CD8-positive, alpha-beta memory T cell (primary cell): ENCODE data around the gene RASGEF1B. TPM values are rescaled to one million over a fixed set of nuclear protein-coding genes. Genes with fewer than 3 reads are reported as not detected.

Source experiments
- CTCF ChIA-PET: fragments of 350-600 bp; sonication (Branson Sonifier 250); formaldehyde crosslinking; loops from one replicate; lab custom pipeline; 2021; ENCODE audit warnings: antibody characterized with exemption; lab: Charles Lee
- POLR2A ChIA-PET: fragments of 350-600 bp; sonication (Branson Sonifier 250); formaldehyde crosslinking; loops from one replicate; lab custom pipeline; 2021; ENCODE audit warnings: antibody characterized with exemption; lab: Charles Lee
- DNase-seq, 5 donors: peaks; one replicate each; pipeline versions ENCODE4 v3.0.0 to v3.0.0-alpha.2; 2020 to 2022; ENCODE audit warnings: mixed read lengths in 1 of 5
- H3K27ac ChIP-seq: one replicate; pipeline ENCODE4 v1.7.0; 2013; ENCODE audit warnings: low read depth, mild to moderate bottlenecking, low read length, moderate library complexity
- H3K27me3 ChIP-seq: 2 replicates; pipeline ENCODE4 v1.7.0; 2013; ENCODE audit warnings: low read length, mild to moderate bottlenecking; ENCODE audit not compliant: insufficient read depth, poor library complexity, severe bottlenecking
- H3K36me3 ChIP-seq: 2 replicates; pipeline ENCODE4 v1.7.0; 2013; ENCODE audit warnings: mild to moderate bottlenecking, low read length, moderate library complexity; ENCODE audit not compliant: insufficient read depth
- H3K4me1 ChIP-seq: 2 replicates; pipeline ENCODE4 v1.7.0; 2013; ENCODE audit warnings: mild to moderate bottlenecking, low read length, moderate library complexity; ENCODE audit not compliant: insufficient read depth
- H3K4me3 ChIP-seq: 2 replicates; pipeline ENCODE4 v1.7.0; 2013; ENCODE audit warnings: mild to moderate bottlenecking, low read length
- H3K9me3 ChIP-seq: 2 replicates; pipeline ENCODE4 v1.7.0; 2013; ENCODE audit warnings: mild to moderate bottlenecking, low read length
- H3K27ac Mint-ChIP-seq, 8 donors: one replicate each; pipeline ENCODE4 v1.8.0; 2020 to 2021; ENCODE audit warnings: mixed read lengths in 8 of 8, mild to moderate bottlenecking in 6 of 8, inconsistent platforms in 3 of 8, moderate library complexity in 3 of 8
- H3K27me3 Mint-ChIP-seq, 2 donors: one replicate each; pipeline ENCODE4 v1.8.0; 2020 to 2021; ENCODE audit warnings: mixed read lengths in 2 of 2, mild to moderate bottlenecking in 1 of 2, moderate library complexity in 1 of 2
- H3K36me3 Mint-ChIP-seq, 3 donors: one replicate each; pipeline ENCODE4 v1.8.0; 2020 to 2021; ENCODE audit warnings: mixed read lengths in 3 of 3, inconsistent platforms in 1 of 3, mild to moderate bottlenecking in 1 of 3
- H3K4me1 Mint-ChIP-seq, 3 donors: one replicate each; pipeline ENCODE4 v1.8.0; 2020 to 2021; ENCODE audit warnings: mixed read lengths in 3 of 3, inconsistent platforms in 1 of 3, mild to moderate bottlenecking in 1 of 3
- H3K4me3 Mint-ChIP-seq, 7 donors: one replicate each; pipeline ENCODE4 v1.8.0; 2020 to 2021; ENCODE audit warnings: mixed read lengths in 7 of 7, mild to moderate bottlenecking in 6 of 7, moderate library complexity in 4 of 7, inconsistent platforms in 2 of 7
- H3K9me3 Mint-ChIP-seq, 5 donors: one replicate each; pipeline ENCODE4 v1.8.0; 2020 to 2022; ENCODE audit warnings: mixed read lengths in 5 of 5, mild to moderate bottlenecking in 3 of 5, moderate library complexity in 2 of 5, inconsistent platforms in 1 of 5
- polyA plus RNA-seq: library from polyadenylated mRNA; unstranded; fragments of 300-500 nt; fragmentation: Illumina TruSeq; gene quantifications from one replicate; pipeline ENCODE4 v1.2.3, GENCODE V29; 2021
- total RNA-seq, 2 experiments: library from RNA; stranded (reverse); gene quantifications; one replicate each; pipeline ENCODE4 v1.2.3, GENCODE V29; 2021

RASGEF1B gene
- total and polyA plus RNA-seq, 3 experiments from 2014 or later, result 4.9 to 6.1 (median 5.5) TPM

- ChIA-PET CTCF (interaction anchor here (1.0 kb wide), 1 partner anchor 10 kb away, joined by 3 read pairs; no protein-coding TSS in a partner anchor), POLR2A (no interaction called here)
- Histone ChIP-seq H3K27ac (no peak overlapping the region), H3K36me3 (no peaks in the 10 kb centered on the region), H3K4me1 (peaks cover 7% of the 10 kb centered on the region), H3K4me3 (no peak overlapping the region), H3K27me3 (no peaks in the 10 kb centered on the region), H3K9me3 (no peaks in the 10 kb centered on the region)
- peaks cover 0 to 1% (median 0%) of the 10 kb centered on the region in 3 donors for H3K36me3 Mint-ChIP-seq
- H3K4me1 Mint-ChIP-seq, result peaks cover 6 to 22% (median 15%) of the 10 kb centered on the region in 3 donors
- no peak overlapping the region for H3K27ac Mint-ChIP-seq
- no peak overlapping the region for H3K4me3 Mint-ChIP-seq
- H3K9me3 Mint-ChIP-seq, result no peaks in the 10 kb centered on the region
- H3K27me3 Mint-ChIP-seq, result peaks cover 0 to 3% of the 10 kb centered on the region in 2 donors
- DNase-seq, result no peak
Measured at GRCh38 chr4:81510643-81511178, 39.0 kb upstream of the RASGEF1B start.

GRCh38 chr4:81509822-81510221 lies 38.1 kb upstream of the RASGEF1B start:
- Mint-ChIP-seq H3K9me3 (no peaks in the 10 kb centered on the region), H3K4me1 (peaks cover 15 to 31% (median 24%) of the 10 kb centered on the region in 3 donors), H3K36me3 (peaks cover 0 to 1% (median 0%) of the 10 kb centered on the region in 3 donors), H3K27me3 (no peaks in the 10 kb centered on the region), H3K27ac (no peak overlapping the region), H3K4me3 (no peak overlapping the region)
- no peaks in the 10 kb centered on the region for H3K9me3 ChIP-seq
- ChIA-PET POLR2A (no interaction called here), CTCF (interaction anchor here (1.0 to 1.7 kb wide), 2 partner anchors 9 to 37 kb away, joined by 3 to 4 read pairs; partner anchors contain the start of gene RASGEF1B)
- no peak overlapping the region for H3K4me3 ChIP-seq
- no peaks in the 10 kb centered on the region for H3K36me3 ChIP-seq
- DNase-seq, result no peak
- H3K27me3 ChIP-seq, result no peaks in the 10 kb centered on the region
- peaks cover 16% of the 10 kb centered on the region for H3K4me1 ChIP-seq
- H3K27ac ChIP-seq, result no peak overlapping the region

- no peaks in the 10 kb centered on the region for H3K9me3 Mint-ChIP-seq
- Histone ChIP-seq H3K27ac (no peak overlapping the region), H3K9me3 (no peaks in the 10 kb centered on the region), H3K4me1 (peaks cover 18% of the 10 kb centered on the region), H3K4me3 (no peak overlapping the region), H3K36me3 (no peaks in the 10 kb centered on the region), H3K27me3 (no peaks in the 10 kb centered on the region)
- POLR2A ChIA-PET, result no interaction called here
- no peak for DNase-seq
- no peak overlapping the region for H3K27ac Mint-ChIP-seq
- H3K36me3 Mint-ChIP-seq, result peaks cover 0 to 1% (median 0%) of the 10 kb centered on the region in 3 donors
- CTCF ChIA-PET, result interaction anchor here (1.3 to 1.7 kb wide), 2 partner anchors 37 to 45 kb away, joined by 3 to 4 read pairs; partner anchors contain the start of gene RASGEF1B
- peaks cover 17 to 35% (median 26%) of the 10 kb centered on the region in 3 donors for H3K4me1 Mint-ChIP-seq
- H3K4me3 Mint-ChIP-seq, result no peak overlapping the region
- H3K27me3 Mint-ChIP-seq, result no peaks in the 10 kb centered on the region
Measured at GRCh38 chr4:81509191-81509590, 37.5 kb upstream of the RASGEF1B start.

GRCh38 chr4:81508411-81509185 lies 36.9 kb upstream of the RASGEF1B start:
- H3K27me3 Mint-ChIP-seq, result no peaks in the 10 kb centered on the region
- no peaks in the 10 kb centered on the region for H3K9me3 Mint-ChIP-seq
- H3K27me3 ChIP-seq, result no peaks in the 10 kb centered on the region
- no peak overlapping the region for H3K27ac ChIP-seq
- no peaks in the 10 kb centered on the region for H3K9me3 ChIP-seq
- peaks cover 0 to 1% (median 0%) of the 10 kb centered on the region in 3 donors for H3K36me3 Mint-ChIP-seq
- no peak overlapping the region for H3K4me3 Mint-ChIP-seq
- CTCF ChIA-PET, result interaction anchor here (1.3 to 1.7 kb wide), 2 partner anchors 36 to 44 kb away, joined by 3 to 4 read pairs; partner anchors contain the start of gene RASGEF1B
- peaks cover 18% of the 10 kb centered on the region for H3K4me1 ChIP-seq
- POLR2A ChIA-PET, result no interaction called here
- no peak overlapping the region for H3K27ac Mint-ChIP-seq
- H3K4me1 Mint-ChIP-seq, result peaks cover 17 to 35% (median 26%) of the 10 kb centered on the region in 3 donors
- no peak for DNase-seq
- H3K4me3 ChIP-seq, result no peak overlapping the region
- H3K36me3 ChIP-seq, result no peaks in the 10 kb centered on the region

DNA sequence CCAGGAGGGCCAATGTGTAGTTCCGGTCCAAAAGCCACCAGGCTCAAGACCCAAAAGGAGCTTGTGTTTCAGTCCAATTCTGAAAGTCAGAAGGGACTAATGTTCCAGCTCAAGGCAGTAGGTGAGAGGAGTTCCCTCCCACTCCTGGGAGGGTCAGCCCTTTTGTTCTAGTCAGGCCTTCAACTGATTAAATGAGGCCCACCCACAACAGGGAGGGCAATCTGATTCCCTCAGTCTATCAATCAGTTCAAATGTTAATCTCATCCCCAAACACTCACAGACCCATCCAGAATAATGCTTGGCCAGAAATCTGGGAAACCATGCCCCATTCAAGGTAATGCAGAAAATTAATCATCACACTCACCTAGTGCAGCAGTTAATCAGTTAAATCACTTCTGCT lies 35.8 kb upstream of the RASGEF1B start:
- CTCF ChIA-PET, result interaction anchor here (1.3 to 1.5 kb wide), 2 partner anchors 17 to 36 kb away, joined by 3 to 5 read pairs; partner anchors contain the start of gene RASGEF1B
- H3K27ac Mint-ChIP-seq, result no peak overlapping the region
- no peaks in the 10 kb centered on the region for H3K27me3 Mint-ChIP-seq
- no peaks in the 10 kb centered on the region for H3K36me3 ChIP-seq
- DNase-seq, result no peak
- no peaks in the 10 kb centered on the region for H3K9me3 Mint-ChIP-seq
- H3K27ac ChIP-seq, result no peak overlapping the region
- peaks cover 0 to 1% (median 0%) of the 10 kb centered on the region in 3 donors for H3K36me3 Mint-ChIP-seq
- POLR2A ChIA-PET, result interaction anchor here (0.7 kb wide), 1 partner anchor 1931 kb away, joined by 4 read pairs; no protein-coding TSS in a partner anchor
- H3K4me3 ChIP-seq, result no peak overlapping the region
- H3K9me3 ChIP-seq, result no peaks in the 10 kb centered on the region
- no peak overlapping the region for H3K4me3 Mint-ChIP-seq
- no peaks in the 10 kb centered on the region for H3K27me3 ChIP-seq
- peaks cover 17 to 27% (median 27%) of the 10 kb centered on the region in 3 donors for H3K4me1 Mint-ChIP-seq
- H3K4me1 ChIP-seq, result peaks cover 18% of the 10 kb centered on the region

DNA sequence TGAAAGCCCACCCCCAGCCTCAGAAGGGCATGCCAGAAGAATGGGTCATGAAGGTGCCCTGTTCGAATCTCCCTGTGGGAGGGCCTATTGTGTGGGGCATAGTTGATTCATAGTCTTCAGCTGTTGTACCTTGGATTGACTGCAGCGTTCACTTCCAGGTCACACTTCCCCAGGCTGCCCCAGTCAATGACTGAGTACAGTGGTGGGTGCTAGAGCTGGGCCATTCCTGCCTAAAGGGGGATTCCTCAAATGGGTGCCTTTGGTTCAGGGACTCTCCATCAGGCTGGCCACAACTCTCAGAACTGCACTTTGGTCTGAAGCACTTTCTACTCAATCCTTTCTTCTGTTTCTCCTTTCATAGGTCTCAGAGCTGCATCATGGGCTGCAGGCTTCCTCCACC lies 35.0 kb upstream of the RASGEF1B start:
- H3K4me1 ChIP-seq, result peaks cover 18% of the 10 kb centered on the region
- H3K9me3 Mint-ChIP-seq, result no peaks in the 10 kb centered on the region
- ChIA-PET CTCF (interaction anchor here (1.3 to 1.5 kb wide), 2 partner anchors 16 to 36 kb away, joined by 3 to 5 read pairs; partner anchors contain the start of gene RASGEF1B), POLR2A (interaction anchor here (0.7 kb wide), 1 partner anchor 35 kb away, joined by 3 read pairs; the partner anchor contains the start of gene RASGEF1B)
- no peak for DNase-seq
- no peaks in the 10 kb centered on the region for H3K36me3 ChIP-seq
- no peaks in the 10 kb centered on the region for H3K27me3 Mint-ChIP-seq
- no peak overlapping the region for H3K27ac ChIP-seq
- H3K9me3 ChIP-seq, result no peaks in the 10 kb centered on the region
- H3K36me3 Mint-ChIP-seq, result peaks cover 0 to 1% (median 0%) of the 10 kb centered on the region in 3 donors
- no peak overlapping the region for H3K4me3 Mint-ChIP-seq
- H3K27me3 ChIP-seq, result no peaks in the 10 kb centered on the region
- H3K4me1 Mint-ChIP-seq, result peaks cover 17 to 27% (median 27%) of the 10 kb centered on the region in 3 donors
- H3K27ac Mint-ChIP-seq, result peak overlapping the region in 3 of 8 donors; percentile 58 to 88 (median 81)
- H3K4me3 ChIP-seq, result no peak overlapping the region

DNA sequence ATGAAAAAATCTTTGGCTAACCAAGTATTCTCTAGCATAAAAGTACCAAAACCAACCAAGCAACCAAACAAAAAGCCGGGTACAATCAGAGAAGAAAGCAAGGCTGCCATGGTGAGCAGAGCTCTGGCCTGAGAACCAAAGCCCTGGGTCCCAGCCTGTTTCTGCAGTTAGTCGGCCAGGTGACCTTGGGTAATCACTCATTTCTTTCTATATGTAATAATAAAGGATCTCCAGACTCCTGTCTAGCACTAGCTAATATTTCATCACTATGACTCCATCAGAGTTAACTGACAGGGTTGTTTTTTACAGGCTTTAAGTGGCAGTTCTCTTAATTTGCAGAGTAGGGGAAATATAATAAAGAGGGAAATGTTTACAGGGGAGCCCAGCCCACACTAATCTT lies 34.0 kb upstream of the RASGEF1B start:
- Mint-ChIP-seq H3K27ac (peak overlapping the region; percentile 51 to 92 (median 78)), H3K27me3 (no peaks in the 10 kb centered on the region), H3K9me3 (no peaks in the 10 kb centered on the region), H3K4me3 (peak overlapping the region in 5 of 7 donors; percentile 62 to 78 (median 65)), H3K36me3 (peaks cover 0 to 1% (median 0%) of the 10 kb centered on the region in 3 donors), H3K4me1 (peaks cover 17 to 30% (median 27%) of the 10 kb centered on the region in 3 donors)
- Histone ChIP-seq H3K27ac (no peak overlapping the region), H3K4me3 (no peak overlapping the region), H3K27me3 (no peaks in the 10 kb centered on the region), H3K4me1 (peaks cover 18% of the 10 kb centered on the region), H3K36me3 (no peaks in the 10 kb centered on the region), H3K9me3 (no peaks in the 10 kb centered on the region)
- DNase-seq, result no peak
- POLR2A ChIA-PET, result interaction anchor here (0.7 kb wide), 1 partner anchor 34 kb away, joined by 3 read pairs; the partner anchor contains the start of gene RASGEF1B
- CTCF ChIA-PET, result interaction anchor here (0.9 to 1.3 kb wide), 4 partner anchors 14 to 34 kb away, joined by 3 read pairs; partner anchors contain the start of gene RASGEF1B
